GM23338 (cell line): ENCODE data around the gene POU2F3. TPM values are rescaled to one million over a fixed set of nuclear protein-coding genes. Genes with fewer than 3 reads are reported as not detected.

Source experiments
- ATAC-seq: fragments of 200-7000 bp; cut with Tn5 transposase; 3 replicates; pipeline ENCODE4 v1.9.1; 2020
- DNase-seq: peaks from one replicate; pipeline ENCODE4 v3.0.0-alpha.2; 2015; ENCODE audit warnings: low spot score
- H2AFZ ChIP-seq: fragments of 200-600 bp; sonication (generic); 2 replicates; pipeline ENCODE4 v1.8.0; 2016; ENCODE audit warnings: antibody characterized with exemption, mild to moderate bottlenecking, moderate library complexity
- H3F3A ChIP-seq: fragments of 200-600 bp; sonication (generic); replicated peaks from 2 replicates; pipeline ENCODE4 v1.8.0; 2017; ENCODE audit warnings: antibody characterized with exemption, mixed run types, low read depth
- H3K27ac ChIP-seq: fragments of 200-600 bp; sonication (generic); 2 replicates; pipeline ENCODE4 v1.6.1; 2016; ENCODE audit warnings: low read depth
- H3K27me3 ChIP-seq: fragments of 200-600 bp; sonication (generic); 2 replicates; pipeline ENCODE4 v1.8.0; 2016; ENCODE audit warnings: mild to moderate bottlenecking, mixed run types, moderate library complexity; ENCODE audit not compliant: insufficient read depth
- H3K36me3 ChIP-seq: fragments of 200-600 bp; sonication (generic); 2 replicates; pipeline ENCODE4 v1.8.0; 2016; ENCODE audit warnings: mild to moderate bottlenecking; ENCODE audit not compliant: insufficient read depth
- H3K4me1 ChIP-seq: fragments of 200-600 bp; sonication (generic); 2 replicates; pipeline ENCODE4 v1.8.0; 2016; ENCODE audit warnings: mild to moderate bottlenecking, moderate library complexity; ENCODE audit not compliant: insufficient read depth
- H3K4me2 ChIP-seq: fragments of 200-600 bp; sonication (generic); 2 replicates; pipeline ENCODE4 v1.7.1; 2017; ENCODE audit warnings: mixed run types
- H3K4me3 ChIP-seq: fragments of 200-600 bp; sonication (generic); 2 replicates; pipeline ENCODE4 v1.6.1; 2016; ENCODE audit warnings: mixed run types
- H3K79me2 ChIP-seq: fragments of 200-600 bp; sonication (generic); replicated peaks from 2 replicates; pipeline ENCODE4 v1.8.0; 2017; ENCODE audit warnings: mild to moderate bottlenecking; ENCODE audit not compliant: insufficient read depth
- H3K9me2 ChIP-seq: fragments of 200-600 bp; sonication (generic); 2 replicates; pipeline ENCODE4 v1.8.0; 2017; ENCODE audit not compliant: insufficient read depth
- H4K20me1 ChIP-seq: fragments of 200-600 bp; sonication (generic); replicated peaks from 2 replicates; pipeline ENCODE4 v1.8.0; 2017; ENCODE audit warnings: mild to moderate bottlenecking; ENCODE audit not compliant: insufficient read depth
- H3K27ac Mint-ChIP-seq: 2 replicates; pipeline ENCODE4 v1.8.0; 2020; ENCODE audit warnings: inconsistent platforms, mild to moderate bottlenecking, moderate library complexity, mixed read lengths
- H3K27me3 Mint-ChIP-seq: 3 replicates; pipeline ENCODE4 v1.8.0; 2022; ENCODE audit warnings: low read depth, mild to moderate bottlenecking, moderate library complexity, mixed read lengths, inconsistent platforms; ENCODE audit not compliant: insufficient read depth, poor library complexity
- H3K36me3 Mint-ChIP-seq: 3 replicates; pipeline ENCODE4 v1.8.0; 2021; ENCODE audit warnings: low read depth, mild to moderate bottlenecking, inconsistent platforms, moderate library complexity, mixed read lengths
- H3K4me1 Mint-ChIP-seq: 3 replicates; pipeline ENCODE4 v1.8.0; 2020; ENCODE audit warnings: mild to moderate bottlenecking, inconsistent platforms, mixed read lengths
- H3K4me3 Mint-ChIP-seq: 3 replicates; pipeline ENCODE4 v1.8.0; 2021; ENCODE audit warnings: moderate library complexity, mild to moderate bottlenecking, inconsistent platforms, mixed read lengths
- H3K9me3 Mint-ChIP-seq: 3 replicates; pipeline ENCODE4 v1.8.0; 2020; ENCODE audit warnings: moderate library complexity, mild to moderate bottlenecking, inconsistent platforms, mixed read lengths
- CREB1 ChIP-seq: fragments of 250-450 bp; sonication (Bioruptor Pico); IDR thresholded peaks from 2 replicates; pipeline ENCODE4 v1.5.0; 2020; ENCODE audit warnings: low read depth, mild to moderate bottlenecking, moderate library complexity
- CTCF ChIP-seq, 2 experiments: fragments of 200-600 bp in 1 of 2; sonication (generic) in 1 of 2; conservative IDR thresholded peaks; 2 replicates each; pipeline versions ENCODE4 v1.5.1 to v1.6.1; 2016 to 2017; ENCODE audit warnings: antibody characterized with exemption in 2 of 2, low read depth in 2 of 2, mild to moderate bottlenecking in 2 of 2, moderate library complexity in 1 of 2
- EZH2 ChIP-seq: fragments of 200-600 bp; sonication (generic); IDR thresholded peaks from one replicate; pipeline ENCODE4 v1.8.0; 2017; ENCODE audit warnings: antibody characterized with exemption, mild to moderate bottlenecking, low read depth; ENCODE audit not compliant: unreplicated experiment
- EZH2phosphoT487 ChIP-seq: fragments of 200-600 bp; sonication (generic); IDR thresholded peaks from one replicate; pipeline ENCODE4 v1.8.1; 2018; ENCODE audit warnings: antibody characterized with exemption; ENCODE audit not compliant: unreplicated experiment
- JUNB ChIP-seq: IDR thresholded peaks from one replicate; pipeline ENCODE4 v1.6.1; 2016; ENCODE audit warnings: antibody characterized with exemption; ENCODE audit not compliant: unreplicated experiment
- NANOG ChIP-seq: IDR thresholded peaks from 2 replicates; pipeline ENCODE4 v1.6.1; 2016; ENCODE audit warnings: antibody characterized with exemption, borderline replicate concordance
- POLR2AphosphoS5 ChIP-seq: IDR thresholded peaks from 2 replicates; pipeline ENCODE4 v1.6.1; 2016; ENCODE audit warnings: antibody characterized with exemption, low read depth
- REST ChIP-seq: IDR thresholded peaks from one replicate; pipeline ENCODE4 v1.6.1; 2018; ENCODE audit warnings: antibody characterized with exemption; ENCODE audit not compliant: unreplicated experiment
- STAT1 ChIP-seq: IDR thresholded peaks from one replicate; pipeline ENCODE4 v1.6.1; 2016; ENCODE audit warnings: antibody characterized with exemption; ENCODE audit not compliant: unreplicated experiment
- ZNF114 ChIP-seq: fragments of 250-450 bp; sonication (Bioruptor Pico); IDR thresholded peaks from 2 replicates; pipeline ENCODE4 v1.5.0; 2020; ENCODE audit warnings: mild to moderate bottlenecking, moderate library complexity
- ZNF331 ChIP-seq: fragments of 250-450 bp; sonication (Bioruptor Pico); IDR thresholded peaks from 2 replicates; pipeline ENCODE4 v1.5.0; 2020; ENCODE audit warnings: low read depth, mild to moderate bottlenecking, moderate library complexity
- polyA plus RNA-seq: library from polyadenylated mRNA; unstranded; fragments of >200 nt; fragmentation: Nextera tagmentation; extraction: Ambion mirVana; gene quantifications from 2 replicates; pipeline ENCODE4 v1.2.1, GENCODE V29; 2016
- total RNA-seq: library from RNA; depleted of rRNA; stranded (reverse); fragments of >200 nt; shearing (Covaris generic); gene quantifications from 2 replicates; pipeline ENCODE4 v1.2.3, GENCODE V29; 2014
- TF ChIP-seq, protein P1 (sequence below): IDR thresholded peaks from 2 replicates; pipeline ENCODE4 v1.6.1; 2016; ENCODE audit warnings: antibody characterized with exemption
- TF ChIP-seq, protein P2 (sequence below): fragments of 250-450 bp; sonication (Bioruptor Pico); IDR thresholded peaks from 2 replicates; pipeline ENCODE4 v1.5.0; 2020; ENCODE audit warnings: mild to moderate bottlenecking, moderate library complexity

The POU2F3 gene
- total and polyA plus RNA-seq, 2 experiments from 2014 or later, result 0.45 to 0.79 TPM

DNA sequence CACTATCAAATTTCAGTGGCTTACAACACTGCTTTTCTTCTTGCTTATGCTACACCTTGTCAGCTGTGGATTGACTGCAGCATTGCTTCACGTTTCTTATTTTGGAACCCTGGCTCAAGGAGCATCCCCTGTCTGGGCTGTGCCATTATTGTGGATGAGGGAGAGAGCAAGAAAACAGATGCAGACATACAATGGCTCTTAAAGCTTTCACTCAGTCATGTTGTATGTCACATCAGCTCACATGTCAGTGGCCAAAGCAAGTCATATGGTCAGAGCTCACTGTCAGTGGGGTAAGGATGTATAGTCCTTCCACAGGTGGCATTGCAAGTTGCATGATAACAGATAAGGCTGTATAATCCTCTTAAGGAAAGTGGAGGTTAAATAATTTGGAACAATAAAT is 106.3 kb downstream of the POU2F3 start:
- H3K4me2 ChIP-seq, result no peak overlapping the region
- H3K36me3 Mint-ChIP-seq, result no peaks in the 10 kb centered on the region
- peaks cover 96% of the 10 kb centered on the region for H3K79me2 ChIP-seq
- TF ChIP-seq CTCF (conservative IDR thresholded peaks at IDR 0.05; ENCODE audit: low read depth in 2 of 2) (no peak), EZH2phosphoT487 (no peak), EZH2 (no peak), JUNB (no peak), NANOG (no peak), ZNF331 (no peak), REST (no peak), STAT1 (no peak), POLR2AphosphoS5 (no peak), ZNF114 (CRISPR knock-in tag) (no peak), CREB1 (CRISPR knock-in tag) (no peak)
- TF ChIP-seq, protein P1, sequence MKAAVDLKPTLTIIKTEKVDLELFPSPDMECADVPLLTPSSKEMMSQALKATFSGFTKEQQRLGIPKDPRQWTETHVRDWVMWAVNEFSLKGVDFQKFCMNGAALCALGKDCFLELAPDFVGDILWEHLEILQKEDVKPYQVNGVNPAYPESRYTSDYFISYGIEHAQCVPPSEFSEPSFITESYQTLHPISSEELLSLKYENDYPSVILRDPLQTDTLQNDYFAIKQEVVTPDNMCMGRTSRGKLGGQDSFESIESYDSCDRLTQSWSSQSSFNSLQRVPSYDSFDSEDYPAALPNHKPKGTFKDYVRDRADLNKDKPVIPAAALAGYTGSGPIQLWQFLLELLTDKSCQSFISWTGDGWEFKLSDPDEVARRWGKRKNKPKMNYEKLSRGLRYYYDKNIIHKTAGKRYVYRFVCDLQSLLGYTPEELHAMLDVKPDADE, result no peak
- TF ChIP-seq, protein P2, sequence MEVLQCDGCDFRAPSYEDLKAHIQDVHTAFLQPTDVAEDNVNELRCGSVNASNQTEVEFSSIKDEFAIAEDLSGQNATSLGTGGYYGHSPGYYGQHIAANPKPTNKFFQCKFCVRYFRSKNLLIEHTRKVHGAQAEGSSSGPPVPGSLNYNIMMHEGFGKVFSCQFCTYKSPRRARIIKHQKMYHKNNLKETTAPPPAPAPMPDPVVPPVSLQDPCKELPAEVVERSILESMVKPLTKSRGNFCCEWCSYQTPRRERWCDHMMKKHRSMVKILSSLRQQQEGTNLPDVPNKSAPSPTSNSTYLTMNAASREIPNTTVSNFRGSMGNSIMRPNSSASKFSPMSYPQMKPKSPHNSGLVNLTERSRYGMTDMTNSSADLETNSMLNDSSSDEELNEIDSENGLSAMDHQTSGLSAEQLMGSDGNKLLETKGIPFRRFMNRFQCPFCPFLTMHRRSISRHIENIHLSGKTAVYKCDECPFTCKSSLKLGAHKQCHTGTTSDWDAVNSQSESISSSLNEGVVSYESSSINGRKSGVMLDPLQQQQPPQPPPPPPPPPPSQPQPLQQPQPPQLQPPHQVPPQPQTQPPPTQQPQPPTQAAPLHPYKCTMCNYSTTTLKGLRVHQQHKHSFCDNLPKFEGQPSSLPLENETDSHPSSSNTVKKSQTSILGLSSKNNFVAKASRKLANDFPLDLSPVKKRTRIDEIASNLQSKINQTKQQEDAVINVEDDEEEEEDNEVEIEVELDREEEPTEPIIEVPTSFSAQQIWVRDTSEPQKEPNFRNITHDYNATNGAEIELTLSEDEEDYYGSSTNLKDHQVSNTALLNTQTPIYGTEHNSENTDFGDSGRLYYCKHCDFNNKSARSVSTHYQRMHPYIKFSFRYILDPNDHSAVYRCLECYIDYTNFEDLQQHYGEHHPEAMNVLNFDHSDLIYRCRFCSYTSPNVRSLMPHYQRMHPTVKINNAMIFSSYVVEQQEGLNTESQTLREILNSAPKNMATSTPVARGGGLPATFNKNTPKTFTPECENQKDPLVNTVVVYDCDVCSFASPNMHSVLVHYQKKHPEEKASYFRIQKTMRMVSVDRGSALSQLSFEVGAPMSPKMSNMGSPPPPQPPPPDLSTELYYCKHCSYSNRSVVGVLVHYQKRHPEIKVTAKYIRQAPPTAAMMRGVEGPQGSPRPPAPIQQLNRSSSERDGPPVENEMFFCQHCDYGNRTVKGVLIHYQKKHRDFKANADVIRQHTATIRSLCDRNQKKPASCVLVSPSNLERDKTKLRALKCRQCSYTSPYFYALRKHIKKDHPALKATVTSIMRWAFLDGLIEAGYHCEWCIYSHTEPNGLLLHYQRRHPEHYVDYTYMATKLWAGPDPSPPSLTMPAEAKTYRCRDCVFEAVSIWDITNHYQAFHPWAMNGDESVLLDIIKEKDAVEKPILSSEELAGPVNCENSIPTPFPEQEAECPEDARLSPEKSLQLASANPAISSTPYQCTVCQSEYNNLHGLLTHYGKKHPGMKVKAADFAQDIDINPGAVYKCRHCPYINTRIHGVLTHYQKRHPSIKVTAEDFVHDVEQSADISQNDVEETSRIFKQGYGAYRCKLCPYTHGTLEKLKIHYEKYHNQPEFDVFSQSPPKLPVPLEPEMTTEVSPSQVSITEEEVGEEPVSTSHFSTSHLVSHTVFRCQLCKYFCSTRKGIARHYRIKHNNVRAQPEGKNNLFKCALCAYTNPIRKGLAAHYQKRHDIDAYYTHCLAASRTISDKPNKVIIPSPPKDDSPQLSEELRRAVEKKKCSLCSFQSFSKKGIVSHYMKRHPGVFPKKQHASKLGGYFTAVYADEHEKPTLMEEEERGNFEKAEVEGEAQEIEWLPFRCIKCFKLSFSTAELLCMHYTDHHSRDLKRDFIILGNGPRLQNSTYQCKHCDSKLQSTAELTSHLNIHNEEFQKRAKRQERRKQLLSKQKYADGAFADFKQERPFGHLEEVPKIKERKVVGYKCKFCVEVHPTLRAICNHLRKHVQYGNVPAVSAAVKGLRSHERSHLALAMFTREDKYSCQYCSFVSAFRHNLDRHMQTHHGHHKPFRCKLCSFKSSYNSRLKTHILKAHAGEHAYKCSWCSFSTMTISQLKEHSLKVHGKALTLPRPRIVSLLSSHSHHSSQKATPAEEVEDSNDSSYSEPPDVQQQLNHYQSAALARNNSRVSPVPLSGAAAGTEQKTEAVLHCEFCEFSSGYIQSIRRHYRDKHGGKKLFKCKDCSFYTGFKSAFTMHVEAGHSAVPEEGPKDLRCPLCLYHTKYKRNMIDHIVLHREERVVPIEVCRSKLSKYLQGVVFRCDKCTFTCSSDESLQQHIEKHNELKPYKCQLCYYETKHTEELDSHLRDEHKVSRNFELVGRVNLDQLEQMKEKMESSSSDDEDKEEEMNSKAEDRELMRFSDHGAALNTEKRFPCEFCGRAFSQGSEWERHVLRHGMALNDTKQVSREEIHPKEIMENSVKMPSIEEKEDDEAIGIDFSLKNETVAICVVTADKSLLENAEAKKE, result no peak
- H3K27ac ChIP-seq, result no peak overlapping the region
- ATAC-seq, result no peak
- no peaks in the 10 kb centered on the region for H3K27me3 ChIP-seq
- no peak overlapping the region for H3K4me3 Mint-ChIP-seq
- no peak overlapping the region for H3K4me3 ChIP-seq
- H3K4me1 ChIP-seq, result peaks cover 12% of the 10 kb centered on the region; the same call in 1 of the 2 replicates
- no peaks in the 10 kb centered on the region for H3K9me2 ChIP-seq
- peaks cover 22% of the 10 kb centered on the region for H3K4me1 Mint-ChIP-seq
- H2AFZ ChIP-seq, result no peak overlapping the region
- no peaks in the 10 kb centered on the region for H3K9me3 Mint-ChIP-seq
- no peak for DNase-seq
- no peaks in the 10 kb centered on the region for H3F3A ChIP-seq
- H3K36me3 ChIP-seq, result no peaks in the 10 kb centered on the region
- peaks cover 2% of the 10 kb centered on the region for H3K27me3 Mint-ChIP-seq
- H4K20me1 ChIP-seq, result 0 out of 2 replicates have a peak, but pooled peaks cover 8% of the 10 kb centered on the region
- no peak overlapping the region for H3K27ac Mint-ChIP-seq
